Fibroblast of skin of back (primary cell): ENCODE measurements around the gene AMACR.

ENCODE experiments used
- DNase-seq: peaks from one replicate; pipeline ENCODE4 v3.0.0-alpha.2; 2013

AMACR gene

DNA sequence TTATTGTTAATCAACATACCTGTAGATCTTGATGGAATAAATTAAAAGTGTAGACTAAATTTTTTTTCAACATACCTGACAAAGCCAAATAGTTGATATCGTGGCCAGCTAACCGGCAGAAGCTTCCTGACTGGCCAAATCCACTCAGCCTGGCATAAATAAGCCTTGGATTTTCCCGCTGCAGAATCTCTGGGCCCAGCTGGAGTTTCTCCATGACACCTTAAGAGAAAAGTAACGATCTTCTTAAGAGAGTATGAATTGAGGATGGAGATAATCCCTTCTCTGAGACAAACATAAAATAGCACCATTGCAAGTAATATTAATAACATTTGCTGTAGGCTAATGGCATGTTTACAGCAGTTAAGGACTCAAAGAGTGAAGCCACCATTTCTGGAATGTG lies 2.2 kb downstream of the AMACR start:
- no peak for DNase-seq

- DNase-seq: no peak
These were observed 2.6 kb downstream of the AMACR start for GRCh38 chr5:34005211-34005610.

GRCh38 chr5:34003941-34004340 lies 3.9 kb downstream of the AMACR start:
- no peak for DNase-seq

DNA sequence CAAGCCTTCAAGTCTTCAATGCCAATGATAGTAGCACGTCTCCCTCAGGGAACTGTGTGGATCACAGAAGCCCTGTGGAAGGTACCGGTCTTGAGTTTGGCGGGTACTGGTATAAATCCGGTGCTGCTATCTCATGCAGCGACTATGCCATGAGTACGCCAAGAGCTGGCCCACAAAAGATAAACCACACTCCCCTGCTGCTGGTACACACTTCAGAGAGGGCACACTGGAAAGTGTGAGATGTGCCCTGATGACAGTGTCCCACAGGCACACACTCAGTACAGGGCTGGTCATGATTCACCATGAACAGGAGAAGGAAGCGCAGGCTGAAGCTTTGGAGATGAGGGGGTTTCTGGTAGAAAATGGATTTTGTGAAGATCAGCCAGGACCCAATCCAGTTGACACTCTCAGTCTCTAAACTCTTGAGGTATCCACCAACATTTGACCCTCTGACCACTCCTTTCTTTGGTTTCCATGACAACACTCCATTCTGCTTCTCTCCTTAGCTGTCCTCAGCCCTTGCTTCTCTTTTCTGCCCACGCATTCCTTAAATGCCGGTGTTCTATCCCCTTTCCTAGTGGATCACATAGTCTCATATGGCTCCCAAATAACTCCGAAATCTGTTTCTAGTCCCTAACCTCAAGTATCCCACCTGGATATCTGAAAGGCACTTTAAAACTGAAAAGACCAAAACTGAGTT lies 5.1 kb downstream of the AMACR start:
- DNase-seq: no peak

GRCh38 chr5:34001241-34001841 lies 6.5 kb downstream of the AMACR start:
- no peak for DNase-seq

GRCh38 chr5:33999978-34000377 lies 7.9 kb downstream of the AMACR start:
- no peak for DNase-seq

DNA sequence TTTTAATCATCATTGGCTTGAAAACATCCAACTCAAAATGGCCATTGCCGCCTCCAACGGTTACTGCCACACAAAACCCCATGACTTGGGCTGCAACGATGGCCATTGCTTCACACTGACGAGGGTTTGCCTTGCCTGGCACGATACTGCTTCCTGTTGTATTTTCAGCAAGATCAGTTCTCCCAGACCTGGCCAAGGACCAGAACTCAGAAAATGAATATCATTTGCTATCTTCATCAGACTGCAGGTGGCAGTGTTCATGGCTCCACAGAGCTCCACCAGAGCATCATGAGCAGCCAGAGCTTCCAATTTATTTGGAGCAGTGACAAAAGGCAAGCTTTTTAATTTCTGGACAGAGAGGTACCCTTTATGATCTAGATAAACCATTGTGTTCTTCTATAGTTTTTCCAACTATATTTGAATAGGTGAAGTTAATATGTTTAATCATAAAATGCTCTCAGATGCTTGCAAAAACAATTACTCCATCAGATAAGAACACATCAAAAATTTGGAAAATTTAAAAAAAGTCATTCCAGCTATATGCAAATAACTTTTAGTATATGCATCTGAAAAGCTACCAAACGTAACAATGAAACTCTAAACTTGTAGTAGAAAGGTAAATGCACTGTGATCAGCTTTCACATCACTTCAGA lies 10.4 kb downstream of the AMACR start:
- DNase-seq: peak; percentile 84

DNA sequence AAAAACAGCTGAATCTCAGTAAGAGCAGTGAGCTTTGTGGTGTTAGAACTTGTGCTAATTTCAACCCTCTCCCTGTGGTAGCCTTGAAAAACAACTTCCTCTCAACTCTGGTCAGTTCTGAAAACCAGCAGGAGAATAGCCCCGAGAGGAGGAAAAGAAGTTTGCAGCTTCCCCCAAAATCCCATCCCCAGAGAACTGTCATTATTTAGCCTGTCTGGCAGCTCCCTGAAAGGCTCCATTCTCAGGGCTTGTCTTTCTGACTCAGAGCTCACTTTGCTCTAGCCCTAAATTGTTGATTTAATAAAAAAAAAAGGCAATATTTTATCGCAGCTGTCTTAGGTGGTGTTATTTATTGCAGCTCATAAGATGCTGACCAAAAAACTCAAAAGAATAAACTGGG lies 12.0 kb downstream of the AMACR start:
- DNase-seq: no peak

DNA sequence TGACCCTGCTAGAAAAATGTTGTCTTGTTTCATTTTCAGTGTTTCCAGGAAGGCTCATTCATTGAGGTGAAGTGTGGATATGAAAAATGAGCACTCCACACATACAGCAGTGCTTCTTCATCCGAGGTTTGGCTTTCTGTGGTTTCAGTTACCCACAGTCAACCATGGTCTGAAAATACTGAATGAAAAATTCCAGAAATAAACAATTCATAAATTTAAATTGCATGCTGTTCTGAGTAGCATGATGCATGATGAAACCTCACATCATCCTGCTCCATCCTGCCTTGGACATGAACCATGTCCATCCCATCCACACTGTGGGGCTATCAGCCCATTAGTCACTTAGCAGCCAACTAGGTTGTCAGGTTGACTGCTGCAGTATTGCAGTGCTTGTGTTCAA lies 13.0 kb downstream of the AMACR start:
- peak; percentile 74 for DNase-seq

GRCh38 chr5:33992864-33993263 lies 15.0 kb downstream of the AMACR start:
- no peak for DNase-seq

GRCh38 chr5:33985447-33985846 lies 22.4 kb downstream of the AMACR start:
- no peak for DNase-seq

- peak; percentile 54 for DNase-seq
These were observed 23.2 kb downstream of the AMACR start, which contains the start of gene SLC45A2 for GRCh38 chr5:33984671-33985124. SLC45A2 (minus strand) TSS chr5:33984693; CDS start chr5:33984583, 110 bp downstream.

DNA sequence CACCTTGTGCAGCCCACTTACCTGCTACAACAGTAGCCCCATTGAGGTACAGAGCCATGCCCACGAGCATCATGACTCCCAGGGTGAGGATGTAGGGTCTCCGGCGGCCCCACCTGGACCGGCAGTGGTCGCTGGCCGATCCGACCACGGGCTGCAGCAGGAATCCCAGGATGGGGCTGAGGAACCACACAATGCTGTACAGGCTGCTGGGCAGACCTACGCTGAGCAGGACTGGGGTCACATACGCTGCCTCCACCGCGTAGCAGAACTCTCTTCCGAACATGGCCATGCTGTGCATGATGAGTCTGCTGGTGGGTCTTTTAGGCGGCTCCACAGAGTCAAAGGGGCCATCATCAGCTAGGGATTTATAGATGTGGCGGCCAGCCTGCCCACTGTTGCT lies 23.7 kb downstream of the AMACR start:
- no peak for DNase-seq

DNA sequence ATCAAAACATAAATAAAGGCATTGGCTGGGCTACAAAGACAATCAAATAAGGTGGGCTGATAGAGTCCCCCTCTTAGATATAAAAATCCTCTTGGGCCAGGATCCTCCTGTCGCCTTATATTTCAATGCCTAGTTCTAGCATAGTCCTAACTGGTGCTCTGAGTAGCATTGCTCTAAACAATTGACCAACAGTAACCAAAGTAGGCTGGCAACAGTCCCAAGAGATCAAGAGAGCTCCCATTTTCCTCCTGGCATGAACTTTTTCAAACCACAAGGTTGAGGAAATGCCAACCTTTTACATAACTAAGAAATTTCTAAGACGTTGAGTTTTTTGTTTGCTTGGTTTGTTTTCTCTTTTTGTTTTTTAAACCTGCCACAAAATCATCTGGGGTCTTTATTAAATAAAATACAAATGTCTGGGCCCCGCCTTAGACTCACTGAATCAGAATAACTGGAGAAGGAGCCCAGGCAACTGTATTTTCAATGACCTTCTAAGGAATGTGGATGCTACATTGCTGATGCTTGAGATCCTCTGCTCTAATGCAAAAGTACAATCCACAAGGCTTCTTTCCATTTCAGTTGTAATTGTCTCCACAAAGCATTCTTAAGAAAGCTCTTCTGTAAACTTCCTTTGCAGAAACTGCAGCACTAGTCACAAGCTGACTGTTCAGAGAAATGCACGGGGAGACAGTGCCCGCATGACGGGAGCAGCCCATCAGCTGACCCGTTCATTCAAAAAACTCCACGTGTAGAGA lies 26.3 kb downstream of the AMACR start:
- DNase-seq: no peak

DNA sequence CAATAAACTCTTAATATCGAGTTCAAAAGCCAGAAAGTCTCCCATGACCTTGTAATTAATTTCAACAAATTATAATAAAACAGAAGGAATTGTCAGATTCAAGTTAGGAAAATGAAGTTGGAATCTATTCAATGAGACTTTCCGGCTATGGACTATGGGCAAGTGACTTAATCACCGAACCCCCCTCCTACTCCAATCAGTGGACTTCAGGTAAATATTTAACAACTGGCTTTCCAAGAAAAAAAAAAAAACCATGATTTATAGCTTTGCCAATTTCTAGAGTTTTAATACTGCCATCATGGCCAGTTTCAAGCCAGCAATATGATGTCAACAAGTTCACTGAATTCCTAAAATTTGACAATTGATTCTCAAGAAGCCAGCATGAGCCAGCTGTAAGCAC lies 27.8 kb downstream of the AMACR start:
- DNase-seq: no peak

DNA sequence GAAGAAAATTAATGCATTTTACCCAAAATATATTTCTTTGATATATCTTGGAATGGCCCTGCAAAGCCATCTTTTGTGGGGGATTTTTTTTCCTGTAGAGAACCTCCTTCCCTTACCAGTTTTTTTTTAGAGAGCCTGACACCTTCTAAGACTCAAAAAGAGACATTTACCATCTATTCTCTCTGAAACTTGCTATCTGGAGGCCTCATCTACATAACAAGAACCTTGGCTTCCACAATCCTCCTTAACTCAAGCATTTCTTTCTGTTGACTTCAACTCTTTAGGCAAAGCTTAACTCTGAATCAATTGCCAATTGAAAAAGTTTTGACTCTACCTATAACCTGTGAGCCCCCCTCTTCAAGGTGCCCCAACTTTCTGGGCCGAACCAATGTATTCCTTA lies 29.5 kb downstream of the AMACR start:
- no peak for DNase-seq

DNA sequence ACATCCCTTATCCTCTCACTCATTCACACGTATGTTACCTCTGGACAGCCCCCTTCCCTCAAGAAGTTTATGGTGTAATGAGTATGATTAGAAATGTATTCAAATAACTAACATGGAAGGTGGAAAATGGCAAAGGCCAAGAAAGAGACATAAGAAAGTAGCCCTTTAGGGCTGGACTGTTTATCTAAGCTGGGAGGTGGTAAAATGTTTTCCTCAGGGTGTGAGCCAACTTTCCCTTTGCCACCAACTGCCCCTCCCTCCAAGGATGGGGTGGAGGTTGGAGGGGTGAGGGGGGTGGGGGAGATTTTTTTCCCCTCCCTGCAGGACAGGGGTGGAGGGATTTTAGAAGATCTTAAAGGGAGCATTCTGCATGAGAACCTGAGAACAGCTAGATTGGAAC lies 31.5 kb downstream of the AMACR start:
- DNase-seq: no peak

- no peak for DNase-seq
These were observed 32.0 kb downstream of the AMACR start for GRCh38 chr5:33975852-33976251.

GRCh38 chr5:33973271-33973670 lies 34.6 kb downstream of the AMACR start:
- DNase-seq: no peak

DNA sequence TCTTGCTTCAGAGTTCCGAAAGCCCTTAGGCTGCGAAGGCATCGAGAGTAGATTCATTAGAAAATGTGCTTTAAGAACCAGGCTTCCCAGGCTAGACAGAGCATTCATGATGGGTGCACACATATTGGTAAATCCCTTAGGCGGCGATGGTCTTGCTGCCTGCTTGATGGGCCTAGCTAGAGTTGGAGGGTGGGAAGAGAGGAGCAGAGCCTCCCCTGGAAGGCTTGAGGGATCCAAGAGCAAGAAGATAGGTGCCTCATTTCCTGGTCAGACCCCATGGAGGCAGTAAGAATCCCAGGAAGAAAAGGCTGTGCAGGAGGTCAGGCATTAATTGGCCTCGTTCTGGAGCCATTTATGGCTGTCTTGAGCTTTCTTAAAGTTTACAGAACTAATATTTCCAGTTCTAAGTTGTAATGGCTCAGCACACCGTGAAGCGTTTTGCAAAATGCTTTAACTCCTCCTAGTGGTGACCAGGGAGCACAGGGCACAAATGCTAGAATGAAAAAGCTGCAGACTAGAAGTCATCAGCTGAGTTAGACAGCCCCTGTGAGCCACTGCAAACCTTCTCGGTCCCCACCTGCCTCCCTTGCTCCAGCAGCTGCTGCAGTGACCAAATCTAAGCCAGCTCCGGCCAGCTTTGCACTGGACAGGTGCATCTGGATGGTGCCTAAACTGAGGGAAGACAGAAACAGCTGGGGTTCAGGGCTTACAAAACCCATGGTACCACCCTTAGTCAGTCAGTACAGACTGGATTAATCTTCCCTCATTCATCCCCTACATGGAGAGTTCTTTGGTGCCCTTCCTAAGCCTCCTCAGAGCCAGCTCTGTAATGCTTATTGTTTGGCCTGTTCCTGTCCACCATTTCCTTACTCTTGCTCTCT lies 38.0 kb downstream of the AMACR start:
- DNase-seq: peak; percentile 63

- DNase-seq: no peak
These were observed 39.4 kb downstream of the AMACR start for GRCh38 chr5:33968211-33969005.
